IPS-NIHi7 (cell line): Measurements from ENCODE around the gene OR4F17.
"Not testable (repeated sequence)": the region's sequence is repeated elsewhere in the genome, so short reads cannot be mapped to it uniquely, and the experiment has no call there.

Experiments
- DNase-seq: peaks from one replicate; pipeline ENCODE4 v3.0.0; 2012; ENCODE audit warnings: mixed read lengths; ENCODE audit errors: extremely low spot score

The OR4F17 gene, protein sequence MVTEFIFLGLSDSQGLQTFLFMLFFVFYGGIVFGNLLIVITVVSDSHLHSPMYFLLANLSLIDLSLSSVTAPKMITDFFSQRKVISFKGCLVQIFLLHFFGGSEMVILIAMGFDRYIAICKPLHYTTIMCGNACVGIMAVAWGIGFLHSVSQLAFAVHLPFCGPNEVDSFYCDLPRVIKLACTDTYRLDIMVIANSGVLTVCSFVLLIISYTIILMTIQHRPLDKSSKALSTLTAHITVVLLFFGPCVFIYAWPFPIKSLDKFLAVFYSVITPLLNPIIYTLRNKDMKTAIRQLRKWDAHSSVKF

DNA sequence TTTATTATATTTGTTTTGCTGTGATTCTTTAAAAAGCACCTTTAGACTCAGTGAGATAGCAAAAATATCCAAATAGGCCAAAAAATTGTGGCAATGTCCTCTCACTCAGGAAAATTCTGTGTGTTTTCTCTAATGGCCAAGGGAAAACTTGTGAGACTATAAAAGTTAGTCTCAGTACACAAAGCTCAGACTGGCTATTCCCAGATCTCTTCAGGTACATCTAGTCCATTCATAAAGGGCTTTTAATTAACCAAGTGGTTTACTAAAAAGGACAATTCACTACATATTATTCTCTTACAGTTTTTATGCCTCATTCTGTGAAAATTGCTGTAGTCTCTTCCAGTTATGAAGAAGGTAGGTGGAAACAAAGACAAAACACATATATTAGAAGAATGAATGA lies at the start of gene OR4F17:
Gene OR4F17 (plus strand): TSS at position 301 of the 400 bp plus-strand sequence. CDS start 3,575 bp downstream, outside the sequence.
- not testable (repeated sequence) for DNase-seq

DNA sequence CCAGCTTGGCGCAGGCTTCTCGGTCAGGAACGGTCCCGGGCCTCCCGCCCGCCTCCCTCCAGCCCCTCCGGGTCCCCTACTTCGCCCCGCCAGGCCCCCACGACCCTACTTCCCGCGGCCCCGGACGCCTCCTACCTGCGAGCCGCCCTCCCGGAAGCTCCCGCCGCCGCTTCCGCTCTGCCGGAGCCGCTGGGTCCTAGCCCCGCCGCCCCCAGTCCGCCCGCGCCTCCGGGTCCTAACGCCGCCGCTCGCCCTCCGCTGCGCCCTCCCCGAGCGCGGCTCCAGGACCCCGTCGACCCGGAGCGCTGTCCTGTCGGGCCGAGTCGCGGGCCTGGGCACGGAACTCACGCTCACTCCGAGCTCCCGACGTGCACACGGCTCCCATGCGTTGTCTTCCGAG lies 36.1 kb upstream of the OR4F17 start:
- not testable (repeated sequence) for DNase-seq

DNA sequence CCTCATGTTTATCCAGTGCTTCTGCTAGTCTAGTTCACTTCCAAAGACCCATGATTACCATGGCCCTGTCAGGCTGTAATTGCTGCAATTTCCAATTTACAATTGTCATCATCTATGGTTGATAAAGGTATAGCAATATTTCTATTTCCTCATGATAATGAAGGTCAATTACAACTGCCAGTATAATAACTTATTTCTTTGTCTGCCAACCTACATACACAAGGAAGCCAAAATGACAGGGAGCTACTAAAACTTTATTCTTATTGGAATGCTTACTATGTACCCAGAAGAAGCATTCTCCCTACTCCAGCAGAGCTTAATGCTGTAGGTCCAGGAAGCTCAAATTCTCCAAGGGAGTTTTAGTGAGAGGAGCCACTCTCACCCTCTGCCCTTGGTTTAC lies 24.0 kb upstream of the OR4F17 start:
- not testable (repeated sequence) for DNase-seq

GRCh38 chr19:83626-84025 lies 23.3 kb upstream of the OR4F17 start:
- DNase-seq, result not testable (repeated sequence)

DNA sequence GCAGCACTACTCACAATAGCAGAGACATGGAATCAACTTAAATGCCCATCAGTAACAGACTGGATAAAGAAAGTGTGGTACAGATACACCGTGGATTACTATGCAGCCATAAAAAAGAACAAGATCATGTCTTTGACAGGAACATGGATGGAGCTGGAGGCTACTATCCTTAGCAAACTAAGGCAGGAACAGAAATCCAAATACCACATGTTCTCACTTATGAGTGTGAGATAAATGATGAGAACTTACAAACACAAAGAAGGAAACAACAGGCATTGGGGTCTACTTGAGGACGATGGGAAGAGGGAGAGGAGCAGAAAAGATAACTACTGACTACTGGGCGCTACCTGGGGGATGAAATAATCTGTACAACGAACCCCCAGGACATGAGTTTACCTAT lies 16.2 kb upstream of the OR4F17 start:
- DNase-seq, result not testable (repeated sequence)

GRCh38 chr19:94794-95193 lies 12.1 kb upstream of the OR4F17 start:
- DNase-seq, result not testable (repeated sequence)

- DNase-seq, result not testable (repeated sequence)
Observed at GRCh38 chr19:97647-98046, 9.3 kb upstream of the OR4F17 start.

- DNase-seq, result not testable (repeated sequence)
Observed at GRCh38 chr19:120443-121140, 13.7 kb downstream of the OR4F17 start.
